Brain pericyte (primary cell): ENCODE results near the gene GADD45B.
A peak's percentile ranks its signal among the peaks of the same experiment; 100 is the strongest.

Experiments
- DNase-seq: peaks from one replicate; pipeline ENCODE4 v3.0.0-alpha.2; 2012; ENCODE audit warnings: low read depth, low spot score

Gene GADD45B

GRCh38 chr19:2475702-2476450 lies at the start of gene GADD45B:
GADD45B (plus strand) TSS chr19:2476127; CDS start chr19:2476359, 232 bp downstream.
- peak; percentile 98 for DNase-seq

- DNase-seq: no peak
Observed at GRCh38 chr19:2426611-2427428, 49.1 kb upstream of the GADD45B start.

GRCh38 chr19:2427429-2428320 lies 48.3 kb upstream of the GADD45B start, which contains the start of gene TIMM13:
TIMM13 (minus strand) TSS chr19:2427586; CDS start chr19:2427533, 53 bp downstream.
- peak; percentile 95 for DNase-seq

GRCh38 chr19:2428321-2428690 lies 47.6 kb upstream of the GADD45B start:
- no peak for DNase-seq

- DNase-seq: no peak
Observed at GRCh38 chr19:2428756-2429711, 46.9 kb upstream of the GADD45B start.

GRCh38 chr19:2429917-2430535 lies 45.9 kb upstream of the GADD45B start:
- no peak for DNase-seq

- no peak for DNase-seq
Observed at GRCh38 chr19:2431318-2432055, 44.4 kb upstream of the GADD45B start.

GRCh38 chr19:2432131-2432848 lies 43.6 kb upstream of the GADD45B start:
- no peak for DNase-seq

- DNase-seq: no peak
Observed at GRCh38 chr19:2433854-2434253, 42.1 kb upstream of the GADD45B start.

GRCh38 chr19:2434267-2434666 lies 41.7 kb upstream of the GADD45B start:
- no peak for DNase-seq

GRCh38 chr19:2434721-2435265 lies 41.1 kb upstream of the GADD45B start:
- DNase-seq: no peak

GRCh38 chr19:2436384-2436783 lies 39.5 kb upstream of the GADD45B start:
- no peak for DNase-seq

GRCh38 chr19:2436926-2437325 lies 39.0 kb upstream of the GADD45B start:
- DNase-seq: no peak

GRCh38 chr19:2438178-2438577 lies 37.7 kb upstream of the GADD45B start:
- no peak for DNase-seq

GRCh38 chr19:2440515-2440914 lies 35.4 kb upstream of the GADD45B start:
- DNase-seq: no peak

- no peak for DNase-seq
Observed at GRCh38 chr19:2441096-2441752, 34.7 kb upstream of the GADD45B start.

GRCh38 chr19:2443116-2443784 lies 32.7 kb upstream of the GADD45B start:
- no peak for DNase-seq
